Calu3 (cell line): ENCODE data around the gene LRRC49. TPM values are rescaled to one million over a fixed set of nuclear protein-coding genes. Genes with fewer than 3 reads are reported as not detected.

Source experiments
- BruUV-seq: library from RNA; stranded (reverse); fragments of 400-500 nt; replicated peaks from 2 replicates; lab custom pipeline; 2021; lab: Mats Ljungman, UMichigan
- CTCF ChIA-PET: fragments of 300-600 bp; sonication (Branson Sonifier 250); formaldehyde crosslinking; loops from one replicate; lab custom pipeline; 2022; ENCODE audit warnings: antibody characterized with exemption; lab: Charles Lee
- DNase-seq: peaks from one replicate; pipeline ENCODE4 v3.0.0; 2022
- H3K27ac Mint-ChIP-seq: one replicate; pipeline ENCODE4 v1.8.0; 2022; ENCODE audit warnings: mixed read lengths; ENCODE audit not compliant: unreplicated experiment
- H3K27me3 Mint-ChIP-seq: one replicate; pipeline ENCODE4 v1.8.0; 2022; ENCODE audit warnings: mixed read lengths; ENCODE audit not compliant: unreplicated experiment
- H3K36me3 Mint-ChIP-seq: one replicate; pipeline ENCODE4 v1.8.0; 2022; ENCODE audit warnings: mild to moderate bottlenecking, moderate library complexity, mixed read lengths; ENCODE audit not compliant: insufficient read depth, unreplicated experiment
- H3K4me1 Mint-ChIP-seq: one replicate; pipeline ENCODE4 v1.8.0; 2022; ENCODE audit warnings: mild to moderate bottlenecking, low read depth, mixed read lengths; ENCODE audit not compliant: unreplicated experiment
- H3K4me3 Mint-ChIP-seq: one replicate; pipeline ENCODE4 v1.8.0; 2022; ENCODE audit warnings: mild to moderate bottlenecking, low read depth, moderate library complexity, mixed read lengths; ENCODE audit not compliant: unreplicated experiment
- H3K9me3 Mint-ChIP-seq: one replicate; pipeline ENCODE4 v1.8.0; 2022; ENCODE audit warnings: low read depth, mixed read lengths; ENCODE audit not compliant: unreplicated experiment
- CTCF ChIP-seq: fragments of 200-600 bp; IDR thresholded peaks from one replicate; pipeline ENCODE4 v1.8.0; 2022; ENCODE audit warnings: antibody characterized with exemption; ENCODE audit not compliant: unreplicated experiment
- intact Hi-C: fragments of 100-400 bp; cut with micrococcal nuclease; formaldehyde crosslinking; loops from one replicate; pipeline ENCODE4 v1.10.0; 2022; ENCODE audit not compliant: unreplicated experiment
- total RNA-seq: library from RNA; stranded (reverse); gene quantifications from 2 replicates; pipeline ENCODE4 v1.2.3, GENCODE V29; 2022

Gene LRRC49
- total RNA-seq, 1 experiment from 2014 or later = 6.3 TPM

- no peak for TF ChIP-seq CTCF
- H3K27ac Mint-ChIP-seq = no peak overlapping the region
- intact Hi-C loops = no loop called here
- BruUV-seq = no TSS peak
- CTCF ChIA-PET = no interaction called here
- DNase-seq = no peak
- H3K36me3 Mint-ChIP-seq = no peaks in the 10 kb centered on the region
- H3K4me1 Mint-ChIP-seq = peaks cover 13% of the 10 kb centered on the region
- peaks cover 3% of the 10 kb centered on the region for H3K9me3 Mint-ChIP-seq
- no peak overlapping the region for H3K4me3 Mint-ChIP-seq
- no peaks in the 10 kb centered on the region for H3K27me3 Mint-ChIP-seq
Observed at GRCh38 chr15:71080166-71080565, 187.5 kb downstream of the LRRC49 start.

GRCh38 chr15:71080705-71081104, 188.1 kb downstream of the LRRC49 start:
- Mint-ChIP-seq H3K4me1 (peaks cover 13% of the 10 kb centered on the region), H3K27ac (no peak overlapping the region), H3K9me3 (peaks cover 3% of the 10 kb centered on the region), H3K27me3 (no peaks in the 10 kb centered on the region), H3K36me3 (no peaks in the 10 kb centered on the region), H3K4me3 (no peak overlapping the region)
- BruUV-seq = no TSS peak
- intact Hi-C loops = no loop called here
- CTCF ChIA-PET = no interaction called here
- no peak for TF ChIP-seq CTCF
- no peak for DNase-seq

- Mint-ChIP-seq H3K27me3 (no peaks in the 10 kb centered on the region), H3K36me3 (no peaks in the 10 kb centered on the region), H3K9me3 (peaks cover 6% of the 10 kb centered on the region), H3K4me3 (no peak overlapping the region), H3K4me1 (peaks cover 13% of the 10 kb centered on the region), H3K27ac (no peak overlapping the region)
- CTCF ChIA-PET = no interaction called here
- intact Hi-C loops = no loop called here
- no peak for DNase-seq
- TF ChIP-seq CTCF = no peak
- no TSS peak for BruUV-seq
Observed at GRCh38 chr15:71082803-71083202, 190.2 kb downstream of the LRRC49 start.

- CTCF ChIA-PET = no interaction called here
- H3K27ac Mint-ChIP-seq = no peak overlapping the region
Observed at GRCh38 chr15:71083349-71083748, 190.7 kb downstream of the LRRC49 start.

More at GRCh38 chr15:71083349-71083748, 190.7 kb downstream of the LRRC49 start:
- no peak for TF ChIP-seq CTCF
- peaks cover 4% of the 10 kb centered on the region for H3K9me3 Mint-ChIP-seq
- DNase-seq = no peak
- no TSS peak for BruUV-seq
- H3K4me1 Mint-ChIP-seq = peaks cover 13% of the 10 kb centered on the region
- intact Hi-C loops = no loop called here
- H3K4me3 Mint-ChIP-seq = no peak overlapping the region
- no peaks in the 10 kb centered on the region for H3K36me3 Mint-ChIP-seq
- H3K27me3 Mint-ChIP-seq = no peaks in the 10 kb centered on the region
